WERI-Rb-1 (cell line): ENCODE results near the gene KRTAP19-6.

Source experiments
- DNase-seq: peaks from one replicate; pipeline ENCODE4 v3.0.0-alpha.2; 2020
- H3K27ac ChIP-seq: fragments of 250-450 bp; sonication (Bioruptor Pico); 2 replicates; pipeline ENCODE4 v1.5.1; 2020; ENCODE audit warnings: mild to moderate bottlenecking, moderate library complexity
- H3K27me3 ChIP-seq: fragments of 250-450 bp; sonication (Bioruptor Pico); 2 replicates; pipeline ENCODE4 v1.5.1; 2021; ENCODE audit warnings: mild to moderate bottlenecking, low read depth, moderate library complexity; ENCODE audit not compliant: insufficient read depth, severe bottlenecking
- H3K36me3 ChIP-seq: fragments of 250-450 bp; sonication (Bioruptor Pico); 2 replicates; pipeline ENCODE4 v1.5.1; 2020; ENCODE audit warnings: mild to moderate bottlenecking, moderate library complexity
- H3K4me3 ChIP-seq: 2 replicates; pipeline ENCODE4 v1.5.1; 2011; ENCODE audit warnings: low read depth, mild to moderate bottlenecking, control low read depth, low read length
- H3K9me3 ChIP-seq: fragments of 250-450 bp; sonication (Bioruptor Pico); 2 replicates; pipeline ENCODE4 v1.5.1; 2021; ENCODE audit warnings: mild to moderate bottlenecking, moderate library complexity; ENCODE audit not compliant: severe bottlenecking
- CTCF ChIP-seq: IDR thresholded peaks from 2 replicates; pipeline ENCODE4 v1.5.1; 2011; ENCODE audit warnings: low read depth, mild to moderate bottlenecking, control low read depth, inconsistent platforms, low read length

KRTAP19-6 gene

DNA sequence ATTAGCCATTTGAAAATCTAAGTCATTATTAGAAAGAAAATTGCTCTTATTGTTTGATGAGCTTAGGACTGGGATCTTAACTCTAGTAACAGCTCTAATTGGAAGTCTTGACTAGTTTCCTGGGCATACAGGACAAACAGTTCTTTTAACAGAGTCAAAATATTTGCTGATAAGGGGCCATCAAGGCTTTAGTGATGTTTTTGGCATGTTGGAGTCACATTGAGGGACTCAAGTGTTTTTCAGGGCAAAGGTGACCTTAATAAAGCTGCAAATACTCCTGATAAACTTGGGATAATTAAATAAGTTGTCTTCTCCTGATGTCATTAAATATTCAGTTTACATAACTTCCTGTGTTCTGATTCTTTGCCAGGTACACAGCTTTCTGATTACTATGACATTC is 26.0 kb upstream of the KRTAP19-6 start:
- Histone ChIP-seq H3K27ac (no peak overlapping the region), H3K4me3 (no peak overlapping the region), H3K9me3 (no peaks in the 10 kb centered on the region), H3K36me3 (no peaks in the 10 kb centered on the region), H3K27me3 (peaks cover 72% of the 10 kb centered on the region)
- no peak for TF ChIP-seq CTCF
- DNase-seq = no peak

GRCh38 chr21:30563630-30564029 is 22.0 kb upstream of the KRTAP19-6 start:
- TF ChIP-seq CTCF = no peak
- H3K27me3 ChIP-seq = peaks cover 64% of the 10 kb centered on the region

GRCh38 chr21:30563072-30563471 is 21.4 kb upstream of the KRTAP19-6 start:
- Histone ChIP-seq H3K27ac (no peak overlapping the region), H3K9me3 (no peaks in the 10 kb centered on the region), H3K36me3 (no peaks in the 10 kb centered on the region), H3K4me3 (no peak overlapping the region), H3K27me3 (peaks cover 65% of the 10 kb centered on the region)
- DNase-seq = no peak
- no peak for TF ChIP-seq CTCF

More at GRCh38 chr21:30563630-30564029, 22.0 kb upstream of the KRTAP19-6 start:
- Histone ChIP-seq H3K36me3 (no peaks in the 10 kb centered on the region), H3K27ac (no peak overlapping the region), H3K9me3 (no peaks in the 10 kb centered on the region), H3K4me3 (no peak overlapping the region)
- no peak for DNase-seq

- no peak for TF ChIP-seq CTCF
- DNase-seq = no peak
- H3K36me3 ChIP-seq = no peaks in the 10 kb centered on the region
- no peak overlapping the region for H3K4me3 ChIP-seq
- H3K27me3 ChIP-seq = peaks cover 63% of the 10 kb centered on the region
- H3K27ac ChIP-seq = no peak overlapping the region
- no peaks in the 10 kb centered on the region for H3K9me3 ChIP-seq
Observed at GRCh38 chr21:30561957-30562356, 20.3 kb upstream of the KRTAP19-6 start.

DNA sequence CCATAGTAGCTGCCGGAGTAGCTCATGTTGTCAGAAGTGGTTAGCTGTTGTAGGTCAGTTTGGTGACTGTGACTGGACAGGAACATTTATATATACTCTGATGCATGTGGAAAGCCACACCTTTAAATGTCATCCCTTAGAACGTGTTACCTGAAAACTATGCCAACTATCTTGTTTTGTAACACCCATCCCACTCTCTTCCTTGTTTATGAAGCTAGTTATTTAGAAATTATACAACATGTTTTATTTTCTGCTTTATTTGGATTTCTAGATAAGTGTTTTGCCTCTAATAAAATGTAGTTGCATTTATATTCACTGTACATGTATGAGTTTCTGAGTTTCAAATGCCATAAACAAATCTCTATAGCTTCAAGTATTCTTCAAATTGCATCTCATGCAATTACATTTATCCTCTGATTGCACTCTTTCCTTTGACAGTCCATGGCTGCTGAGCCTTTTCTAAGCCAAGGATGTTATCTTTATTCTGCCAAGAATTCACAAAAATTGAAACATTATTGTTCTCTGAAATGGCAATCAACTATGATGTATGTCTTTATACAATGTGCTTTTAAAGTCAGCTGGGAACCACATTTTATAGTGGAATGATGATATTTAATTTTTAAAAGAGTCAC is 19.7 kb upstream of the KRTAP19-6 start, which contains the start of gene KRTAP19-7:
Gene KRTAP19-7, minus strand, starts transcription at position 51 of the 632 bp plus-strand sequence. Its CDS starts 25 bp downstream, at position 26.
- TF ChIP-seq CTCF = no peak
- DNase-seq = no peak
- no peak within 1 kb of the TSS for H3K27ac ChIP-seq
- peaks cover 58% of the 10 kb centered on the region for H3K27me3 ChIP-seq
- H3K4me3 ChIP-seq = no peak within 1 kb of the TSS
- no peaks in the 10 kb centered on the region for H3K36me3 ChIP-seq
- H3K9me3 ChIP-seq = no peaks in the 10 kb centered on the region

GRCh38 chr21:30555095-30555494 is 13.4 kb upstream of the KRTAP19-6 start:
- Histone ChIP-seq H3K36me3 (no peaks in the 10 kb centered on the region), H3K4me3 (no peak overlapping the region), H3K27ac (no peak overlapping the region), H3K9me3 (no peaks in the 10 kb centered on the region), H3K27me3 (peaks cover 57% of the 10 kb centered on the region)
- DNase-seq = no peak
- TF ChIP-seq CTCF = no peak
